Measurements from ENCODE around the gene IGSF23. TPM values are rescaled to one million over a fixed set of nuclear protein-coding genes. Genes with fewer than 3 reads are reported as not detected.

Gene IGSF23
- total and polyA plus RNA-seq, 2 of the 4 experiments (the other 2 are of a cell fraction): 0.27 TPM; not detected in 1

- Histone ChIP-seq H3K36me3 (ENCODE audit: control insufficient read depth, insufficient read depth, low read length) (no peaks in the 10 kb centered on the region), H4K91ac (ENCODE audit: insufficient read depth, low read depth, low read length) (no peak overlapping the region), H2AK5ac (ENCODE audit: low read depth, low read length) (no peak overlapping the region), H2AK9ac (replicated peaks; ENCODE audit: low read depth, low read length, poor library complexity) (no peak overlapping the region), H3K4me3 (ENCODE audit: insufficient read depth, low read depth, low read length) (no peak overlapping the region), H3K9me3 (ENCODE audit: control insufficient read depth, insufficient read depth, low read length) (peaks cover 2% of the 10 kb centered on the region; the same call in 1 of the 2 replicates), H2BK120ac (ENCODE audit: low read depth, low read length) (no peak overlapping the region; the same call in 1 of the 2 replicates), H3K27ac (ENCODE audit: insufficient read depth, low read length) (no peak overlapping the region), H4K8ac (ENCODE audit: low read depth in 2 of 2, low read length in 2 of 2) (no peak overlapping the region), H3K14ac (replicated peaks; ENCODE audit: low read depth, low read length) (no peak overlapping the region), H2BK15ac (ENCODE audit: low read depth, low read length) (no peak overlapping the region), H4K20me1 (ENCODE audit: insufficient read depth, low read length) (no peaks in the 10 kb centered on the region), H3K9me1 (ENCODE audit: insufficient read depth, low read length) (peaks cover 2% of the 10 kb centered on the region; the same call in 1 of the 2 replicates), H2BK20ac (ENCODE audit: low read depth, low read length) (no peak overlapping the region), H3K56ac (ENCODE audit: extremely low read depth, insufficient read depth, low read length) (no peak overlapping the region), H3K9ac (ENCODE audit: low read depth, low read length) (no peak overlapping the region), H3K4ac (ENCODE audit: low read depth, low read length) (no peak overlapping the region), H3K23ac (ENCODE audit: low read depth, low read length) (no peak overlapping the region), H2AFZ (replicated peaks; ENCODE audit: low read length, poor library complexity) (no peak overlapping the region), H3K79me1 (ENCODE audit: low read depth in 1 of 2, low read length in 2 of 2) (no peaks in the 10 kb centered on the region), H4K5ac (ENCODE audit: low read depth, low read length) (no peak overlapping the region), H3K4me1 (ENCODE audit: control insufficient read depth, insufficient read depth, low read length) (no peaks in the 10 kb centered on the region), H3K18ac (ENCODE audit: low read depth, low read length) (no peak overlapping the region), H3K27me3 (ENCODE audit: control insufficient read depth, insufficient read depth, low read length) (no peaks in the 10 kb centered on the region), H2BK5ac (ENCODE audit: low read depth, low read length, poor library complexity, severe bottlenecking) (no peak overlapping the region), H3K4me2 (ENCODE audit: low read depth, low read length) (no peak overlapping the region)
- BruUV-seq (replicated peaks): no TSS peak
- intact Hi-C loops (cut with micrococcal nuclease) (loop anchor here (10.0 kb wide), 1 partner anchor 375 kb away; the partner anchor contains the start of gene CLPTM1), in situ Hi-C loops (cut with MboI; ENCODE audit: low sequenced_read_pairs) (no loop called here), dilution Hi-C loops (cut with HindIII; ENCODE audit: low sequenced_read_pairs, unreplicated experiment) (no loop called here)
- no peak for ATAC-seq (ENCODE audit: low read depth)
- WGBS, 2 experiments (ENCODE audit: extremely low coverage in 2 of 2, insufficient read length in 1 of 2): no CpG with 5 or more reads among the region's 5 CpGs
- TF ChIP-seq USF2 (IDR thresholded peaks at IDR 0.05; ENCODE audit: low read depth, low read length): no peak
- TF ChIP-seq CTCF (conservative IDR thresholded peaks at IDR 0.05; ENCODE audit: low read depth, low read length): no peak
- TF ChIP-seq CHD1 (IDR thresholded peaks at IDR 0.05; ENCODE audit: low read depth, low read length): no peak
- TF ChIP-seq FOS (IDR thresholded peaks at IDR 0.05; ENCODE audit: low read depth, low read length): no peak
- TF ChIP-seq MAZ (IDR thresholded peaks at IDR 0.05; ENCODE audit: borderline replicate concordance, low read depth, low read length): no peak
- no peak for TF ChIP-seq CEBPB (IDR thresholded peaks at IDR 0.05; ENCODE audit: low read depth, low read length)
- no peak for TF ChIP-seq RFX5 (IDR thresholded peaks at IDR 0.05; ENCODE audit: low read depth, low read length)
- no peak for TF ChIP-seq POLR2A (IDR thresholded peaks at IDR 0.05; ENCODE audit: low read depth, low read length)
- TF ChIP-seq RCOR1 (IDR thresholded peaks at IDR 0.05; ENCODE audit: insufficient replicate concordance, low read length): no peak
- no peak for TF ChIP-seq BHLHE40 (IDR thresholded peaks at IDR 0.05; ENCODE audit: low read depth, low read length)
- TF ChIP-seq ELK1 (IDR thresholded peaks at IDR 0.05; ENCODE audit: borderline replicate concordance, low read depth, low read length): no peak
- no peak for TF ChIP-seq NFE2L2 (IDR thresholded peaks at IDR 0.05; ENCODE audit: low read depth, low read length)
- DNase-seq: no peak
- ChIA-PET CTCF (no interaction called here), POLR2A (ENCODE audit: unreplicated experiment) (no interaction called here)
Measured at GRCh38 chr19:44579663-44580365, 33.5 kb upstream of the IGSF23 start.

All from IMR-90 (cell line).